Neural progenitor cell (in vitro differentiated cells): Measurements from ENCODE around the gene NLRC3. TPM values are rescaled to one million over a fixed set of nuclear protein-coding genes. Genes with fewer than 3 reads are reported as not detected.

Source experiments
- DNase-seq: peaks from one replicate; pipeline ENCODE4 v3.0.0-alpha.2; 2016; ENCODE audit warnings: low spot score
- H2AFZ ChIP-seq: fragments of 200-600 bp; sonication (generic); replicated peaks from 2 replicates; pipeline ENCODE4 v1.6.1; 2016; ENCODE audit warnings: antibody characterized with exemption
- H3F3A ChIP-seq: fragments of 200-600 bp; sonication (generic); 2 replicates; pipeline ENCODE4 v1.6.1; 2016; ENCODE audit warnings: antibody characterized with exemption, low read depth
- H3K27ac ChIP-seq: fragments of 200-600 bp; sonication (generic); 2 replicates; pipeline ENCODE4 v1.5.1; 2016; ENCODE audit warnings: mild to moderate bottlenecking
- H3K27me3 ChIP-seq: fragments of 200-600 bp; sonication (generic); 2 replicates; pipeline ENCODE4 v1.6.1; 2016; ENCODE audit warnings: mild to moderate bottlenecking, moderate library complexity
- H3K36me3 ChIP-seq: fragments of 200-600 bp; sonication (generic); 2 replicates; pipeline ENCODE4 v1.5.1; 2016
- H3K4me1 ChIP-seq: fragments of 200-600 bp; sonication (generic); 2 replicates; pipeline ENCODE4 v1.6.1; 2016; ENCODE audit warnings: mixed run types
- H3K4me2 ChIP-seq: fragments of 200-600 bp; sonication (generic); 2 replicates; pipeline ENCODE4 v1.6.1; 2016
- H3K4me3 ChIP-seq: fragments of 200-600 bp; sonication (generic); 2 replicates; pipeline ENCODE4 v1.5.1; 2016
- H3K79me2 ChIP-seq: fragments of 200-600 bp; sonication (generic); 2 replicates; pipeline ENCODE4 v1.6.1; 2016; ENCODE audit warnings: low read depth
- H3K9ac ChIP-seq: fragments of 200-600 bp; sonication (generic); 2 replicates; pipeline ENCODE4 v1.6.1; 2016
- H3K9me3 ChIP-seq: fragments of 200-600 bp; sonication (generic); 2 replicates; pipeline ENCODE4 v1.5.1; 2016; ENCODE audit warnings: low read depth
- H4K20me1 ChIP-seq: fragments of 200-600 bp; sonication (generic); 2 replicates; pipeline ENCODE4 v1.6.1; 2016; ENCODE audit warnings: low read depth
- H3K27ac Mint-ChIP-seq: 3 replicates; pipeline ENCODE4 v1.8.0; 2021; ENCODE audit warnings: mixed read lengths
- H3K27me3 Mint-ChIP-seq: 2 replicates; pipeline ENCODE4 v1.8.0; 2022; ENCODE audit warnings: low read depth, mild to moderate bottlenecking, inconsistent platforms, moderate library complexity, mixed read lengths; ENCODE audit not compliant: insufficient read depth
- H3K36me3 Mint-ChIP-seq: 3 replicates; pipeline ENCODE4 v1.8.0; 2021; ENCODE audit warnings: mixed read lengths
- H3K4me1 Mint-ChIP-seq: 3 replicates; pipeline ENCODE4 v1.8.0; 2021; ENCODE audit warnings: mixed read lengths
- H3K4me3 Mint-ChIP-seq: 3 replicates; pipeline ENCODE4 v1.8.0; 2021; ENCODE audit warnings: mild to moderate bottlenecking, moderate library complexity, mixed read lengths
- H3K9me3 Mint-ChIP-seq: 3 replicates; pipeline ENCODE4 v1.8.0; 2020; ENCODE audit warnings: mixed read lengths
- EZH2 ChIP-seq: fragments of 200-600 bp; sonication (generic); IDR thresholded peaks from 2 replicates; pipeline ENCODE4 v1.6.1; 2017; ENCODE audit warnings: antibody characterized with exemption, mild to moderate bottlenecking, moderate library complexity
- EZH2phosphoT487 ChIP-seq: fragments of 200-600 bp; sonication (generic); IDR thresholded peaks from 2 replicates; pipeline ENCODE4 v1.6.1; 2017; ENCODE audit warnings: antibody characterized with exemption
- total RNA-seq: library from RNA; depleted of rRNA; stranded (reverse); fragments of >200 nt; gene quantifications from 2 replicates; pipeline ENCODE4 v1.2.3, GENCODE V29; 2015; ENCODE audit warnings: low replicate concordance
- TF ChIP-seq, protein P1 (sequence below): fragments of 200-600 bp; sonication (generic); IDR thresholded peaks from 2 replicates; pipeline ENCODE4 v1.5.1; 2017; ENCODE audit warnings: antibody characterized with exemption, mild to moderate bottlenecking

Gene NLRC3
- total RNA-seq, 1 donor from 2014 or later: not detected

DNA sequence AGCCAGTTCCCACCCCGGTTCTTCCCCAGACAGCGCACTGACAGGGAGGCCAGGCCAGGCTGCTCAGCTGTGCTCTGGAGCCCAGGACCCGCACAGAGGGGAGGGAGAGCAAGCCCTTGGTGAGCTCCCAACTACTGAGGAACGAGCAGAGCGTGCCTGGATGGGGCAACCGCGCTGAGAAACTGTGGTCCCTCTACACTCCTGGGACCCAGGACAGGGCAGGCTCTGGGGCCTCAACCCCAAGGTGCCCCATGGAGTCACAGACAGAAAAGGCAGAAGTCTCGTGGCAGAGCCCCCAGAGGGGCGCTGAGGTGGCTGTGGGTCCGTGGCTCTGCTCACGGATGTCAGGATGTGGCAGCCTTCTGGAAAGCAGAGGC, 17.9 kb upstream of the NLRC3 start:
- no peak overlapping the region for H3K27ac Mint-ChIP-seq
- Histone ChIP-seq H2AFZ (no peak overlapping the region), H3K27me3 (no peaks in the 10 kb centered on the region), H3K4me2 (no peak overlapping the region), H3K79me2 (no peaks in the 10 kb centered on the region), H3F3A (no peaks in the 10 kb centered on the region), H3K4me3 (no peak overlapping the region), H3K27ac (no peak overlapping the region), H3K9me3 (no peaks in the 10 kb centered on the region), H3K9ac (no peak overlapping the region), H3K4me1 (no peaks in the 10 kb centered on the region), H3K36me3 (no peaks in the 10 kb centered on the region), H4K20me1 (no peaks in the 10 kb centered on the region)
- DNase-seq: no peak
- H3K4me1 Mint-ChIP-seq: no peaks in the 10 kb centered on the region
- TF ChIP-seq, protein P1, sequence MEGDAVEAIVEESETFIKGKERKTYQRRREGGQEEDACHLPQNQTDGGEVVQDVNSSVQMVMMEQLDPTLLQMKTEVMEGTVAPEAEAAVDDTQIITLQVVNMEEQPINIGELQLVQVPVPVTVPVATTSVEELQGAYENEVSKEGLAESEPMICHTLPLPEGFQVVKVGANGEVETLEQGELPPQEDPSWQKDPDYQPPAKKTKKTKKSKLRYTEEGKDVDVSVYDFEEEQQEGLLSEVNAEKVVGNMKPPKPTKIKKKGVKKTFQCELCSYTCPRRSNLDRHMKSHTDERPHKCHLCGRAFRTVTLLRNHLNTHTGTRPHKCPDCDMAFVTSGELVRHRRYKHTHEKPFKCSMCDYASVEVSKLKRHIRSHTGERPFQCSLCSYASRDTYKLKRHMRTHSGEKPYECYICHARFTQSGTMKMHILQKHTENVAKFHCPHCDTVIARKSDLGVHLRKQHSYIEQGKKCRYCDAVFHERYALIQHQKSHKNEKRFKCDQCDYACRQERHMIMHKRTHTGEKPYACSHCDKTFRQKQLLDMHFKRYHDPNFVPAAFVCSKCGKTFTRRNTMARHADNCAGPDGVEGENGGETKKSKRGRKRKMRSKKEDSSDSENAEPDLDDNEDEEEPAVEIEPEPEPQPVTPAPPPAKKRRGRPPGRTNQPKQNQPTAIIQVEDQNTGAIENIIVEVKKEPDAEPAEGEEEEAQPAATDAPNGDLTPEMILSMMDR: no peak
- TF ChIP-seq EZH2phosphoT487: no peak
- TF ChIP-seq EZH2: no peak
- no peaks in the 10 kb centered on the region for H3K27me3 Mint-ChIP-seq
- H3K36me3 Mint-ChIP-seq: peaks cover 28% of the 10 kb centered on the region
- H3K9me3 Mint-ChIP-seq: peaks cover 6% of the 10 kb centered on the region
- H3K4me3 Mint-ChIP-seq: no peak overlapping the region

DNA sequence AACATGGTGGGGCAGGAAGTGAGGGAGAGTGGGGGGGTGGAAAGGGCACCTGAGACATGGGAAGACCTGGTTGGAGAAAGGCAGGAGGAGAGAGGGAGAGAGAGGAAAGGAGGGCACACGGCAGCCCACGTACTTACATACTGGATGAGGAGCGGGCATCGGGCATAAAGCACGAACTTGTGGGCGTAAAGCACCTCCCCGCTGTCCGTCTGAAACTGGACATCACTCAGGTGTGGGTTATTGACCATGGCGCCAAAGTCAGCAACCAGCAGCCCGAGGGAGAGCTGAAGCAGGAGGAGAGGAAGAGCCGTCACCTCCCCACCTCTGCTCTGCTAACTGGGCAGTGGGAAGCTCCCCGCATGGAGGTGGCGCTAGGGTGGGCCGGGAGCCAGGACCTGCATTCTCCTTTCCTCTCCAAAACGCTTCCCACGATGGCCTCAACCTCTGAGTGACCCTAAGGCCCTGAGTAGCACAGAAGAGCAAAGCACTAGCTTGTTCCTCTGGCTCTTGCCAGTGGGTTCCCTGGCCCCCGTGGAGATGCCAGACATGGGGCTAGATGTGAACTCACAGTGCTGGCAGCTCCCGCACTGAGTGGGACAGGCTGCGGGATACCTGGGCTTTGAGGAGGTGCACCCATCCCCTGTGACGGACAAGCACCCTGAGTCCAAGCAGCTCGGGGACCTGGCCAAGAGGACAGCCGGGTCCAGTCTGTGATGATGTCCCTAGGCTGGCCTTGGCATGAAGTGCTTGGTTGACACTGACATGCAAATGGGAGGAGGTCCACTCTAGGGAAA, 17.3 kb upstream of the NLRC3 start:
- no peaks in the 10 kb centered on the region for H3F3A ChIP-seq
- TF ChIP-seq EZH2phosphoT487: no peak
- no peak for TF ChIP-seq EZH2
- TF ChIP-seq, protein P1: no peak
- no peak for DNase-seq
- no peaks in the 10 kb centered on the region for H3K9me3 ChIP-seq
- no peaks in the 10 kb centered on the region for H3K79me2 ChIP-seq
- no peaks in the 10 kb centered on the region for H3K4me1 ChIP-seq
- no peaks in the 10 kb centered on the region for H3K36me3 ChIP-seq
- Mint-ChIP-seq H3K9me3 (peaks cover under 1% of the 10 kb centered on the region), H3K4me3 (no peak overlapping the region), H3K27ac (no peak overlapping the region), H3K36me3 (peaks cover 24% of the 10 kb centered on the region), H3K4me1 (no peaks in the 10 kb centered on the region), H3K27me3 (no peaks in the 10 kb centered on the region)
- H3K9ac ChIP-seq: no peak overlapping the region
- H3K27ac ChIP-seq: no peak overlapping the region
- no peak overlapping the region for H3K4me2 ChIP-seq
- no peak overlapping the region for H3K4me3 ChIP-seq
- H2AFZ ChIP-seq: no peak overlapping the region
- H3K27me3 ChIP-seq: no peaks in the 10 kb centered on the region
- no peaks in the 10 kb centered on the region for H4K20me1 ChIP-seq

DNA sequence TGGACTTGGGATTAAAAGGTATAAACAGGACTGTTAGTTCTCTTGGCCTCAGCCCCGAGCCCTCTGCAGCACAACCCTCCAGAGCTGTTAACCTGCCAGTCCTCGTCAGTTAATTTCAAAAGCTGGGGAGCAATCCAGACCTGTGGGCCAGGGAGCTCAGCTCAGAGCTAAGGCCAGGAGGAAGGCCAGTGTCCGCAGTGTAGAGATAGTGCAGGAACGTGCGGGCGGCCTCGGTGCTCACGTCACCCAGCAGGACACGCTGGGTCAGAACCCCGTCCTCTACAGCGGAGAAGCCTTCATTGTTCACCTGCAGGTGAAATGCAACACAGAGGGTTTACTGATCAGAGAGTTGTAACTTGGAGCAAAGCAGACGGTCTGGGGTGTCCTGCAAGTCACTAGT, 15.4 kb upstream of the NLRC3 start:
- H3K9ac ChIP-seq: no peak overlapping the region
- TF ChIP-seq EZH2 (no peak), EZH2phosphoT487 (no peak)
- TF ChIP-seq, protein P1: no peak
- no peaks in the 10 kb centered on the region for H3K79me2 ChIP-seq
- H3K27me3 ChIP-seq: no peaks in the 10 kb centered on the region
- H2AFZ ChIP-seq: no peak overlapping the region
- H3K27ac ChIP-seq: no peak overlapping the region
- H3K36me3 Mint-ChIP-seq: peaks cover 15% of the 10 kb centered on the region
- H4K20me1 ChIP-seq: no peaks in the 10 kb centered on the region
- H3K4me1 ChIP-seq: no peaks in the 10 kb centered on the region
- H3K27me3 Mint-ChIP-seq: no peaks in the 10 kb centered on the region
- H3K4me2 ChIP-seq: no peak overlapping the region
- no peak overlapping the region for H3K4me3 ChIP-seq
- no peak for DNase-seq
- H3K27ac Mint-ChIP-seq: peak overlapping the region; percentile 17
- no peaks in the 10 kb centered on the region for H3K36me3 ChIP-seq
- no peaks in the 10 kb centered on the region for H3K9me3 Mint-ChIP-seq
- H3K9me3 ChIP-seq: no peaks in the 10 kb centered on the region
- no peaks in the 10 kb centered on the region for H3K4me1 Mint-ChIP-seq
- no peaks in the 10 kb centered on the region for H3F3A ChIP-seq
- no peak overlapping the region for H3K4me3 Mint-ChIP-seq
